HepG2 (cell line): ENCODE measurements around the gene TCTN2. TPM values are rescaled to one million over a fixed set of nuclear protein-coding genes. Genes with fewer than 3 reads are reported as not detected.

ENCODE experiments used
- HNF1A ChIP-seq, 2 experiments: sonication (generic) in 1 of 2; formaldehyde crosslinking in 1 of 2; IDR thresholded peaks; 2 replicates each; pipeline versions ENCODE4 v1.4.0 to v1.6.1; 2016 to 2020; ENCODE audit warnings: borderline replicate concordance in 1 of 2, low read depth in 1 of 2, mild to moderate bottlenecking in 1 of 2, missing genetic modification reagents in 1 of 2
- KIAA2018 ChIP-seq: sonication (generic); formaldehyde crosslinking; IDR thresholded peaks from 2 replicates; pipeline ENCODE4 v1.5.0; 2020; ENCODE audit warnings: mild to moderate bottlenecking, missing genetic modification reagents, borderline replicate concordance
- ZKSCAN1 ChIP-seq: fragments of 150-350 bp; IDR thresholded peaks from 2 replicates; pipeline ENCODE4 v1.6.1; 2014; ENCODE audit warnings: low read length
- ZNF337 ChIP-seq: sonication (generic); formaldehyde crosslinking; IDR thresholded peaks from 2 replicates; pipeline ENCODE4 v1.5.1; 2020; ENCODE audit warnings: missing genetic modification reagents, low read depth, mild to moderate bottlenecking, borderline replicate concordance
- polyA plus RNA-seq, 8 experiments: library from polyadenylated mRNA; depleted of rRNA in 3 of 8; stranded (reverse) in 7 of 8; unstranded in 1 of 8; fragments of >200 nt; fragmentation: Illumina TruSeq in 4 of 8; extraction: Trizol in 4 of 8; gene quantifications; 2 replicates each; pipeline versions ENCODE4 v1.2.1 to v1.2.3, GENCODE V29; 2011 to 2016; ENCODE audit warnings: low read depth in 4 of 8, missing spikeins in 1 of 8, mixed read lengths in 1 of 8; ENCODE audit not compliant: insufficient read depth in 1 of 8
- total RNA-seq, 5 experiments: library from RNA; depleted of rRNA; stranded (reverse); fragments of >200 nt; fragmentation: Illumina TruSeq; extraction: Trizol; gene quantifications; 2 replicates each; pipeline ENCODE4 v1.2.3, GENCODE V29; 2016; ENCODE audit warnings: low read depth in 1 of 5

Gene TCTN2
- total and polyA plus RNA-seq, 2 of the 13 experiments (the other 11 are each of a cell fraction or from before 2014, with no cell fraction given) = 5.0 to 8.1 TPM

GRCh38 chr12:123720141-123720814 lies 49.4 kb downstream of the TCTN2 start (continued):
- TF ChIP-seq HNF1A (IDR thresholded peaks at IDR 0.05; ENCODE audit: low read depth) (no peak), HNF1A (CRISPR knock-in tag; IDR thresholded peaks at IDR 0.05; ENCODE audit: borderline replicate concordance) (no peak), ZNF337 (CRISPR knock-in tag) (no peak), KIAA2018 (CRISPR knock-in tag) (no peak), ZKSCAN1 (no peak)
